ENCODE data around the gene PLOD2. TPM values are rescaled to one million over a fixed set of nuclear protein-coding genes. Genes with fewer than 3 reads are reported as not detected.

Gene PLOD2
- total RNA-seq, 2 experiments from 2014 or later = 0.65 to 2.0 TPM

DNA sequence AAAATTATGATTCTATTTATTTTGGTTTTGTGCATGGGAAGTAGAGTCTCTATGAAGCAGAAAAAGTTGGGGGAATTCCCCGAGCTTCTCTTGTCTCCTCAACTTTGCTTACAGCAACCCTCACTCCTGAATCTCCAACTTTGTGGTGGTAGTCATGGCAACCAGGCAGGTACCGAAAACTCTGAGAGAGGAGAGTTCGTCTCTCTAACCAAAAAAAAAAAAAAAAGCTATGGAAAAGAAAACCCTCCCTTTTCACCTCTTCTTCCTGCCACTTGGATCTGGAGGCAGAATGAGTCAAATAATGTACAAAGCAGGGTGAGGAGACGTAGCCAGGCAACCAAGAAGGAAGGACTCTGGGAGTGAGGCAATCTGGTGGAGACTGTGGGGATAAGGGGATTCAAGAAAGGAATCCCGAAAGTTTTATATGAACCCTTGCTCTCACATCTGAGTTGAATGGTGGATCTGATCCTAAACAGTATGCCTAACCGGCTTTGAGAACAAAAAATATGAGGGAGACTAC, 108.1 kb downstream of the PLOD2 start:
- DNase-seq (no peak), ATAC-seq (no peak)
- no peaks in the 10 kb centered on the region for H3K9me3 Mint-ChIP-seq
- no peak overlapping the region for H3K27ac Mint-ChIP-seq
- no peaks in the 10 kb centered on the region for H3K4me1 Mint-ChIP-seq (ENCODE audit: low read depth)
- no peaks in the 10 kb centered on the region for H3K36me3 Mint-ChIP-seq (ENCODE audit: low read depth)
- CTCF ChIA-PET = no interaction called here
- TF ChIP-seq, protein P1, sequence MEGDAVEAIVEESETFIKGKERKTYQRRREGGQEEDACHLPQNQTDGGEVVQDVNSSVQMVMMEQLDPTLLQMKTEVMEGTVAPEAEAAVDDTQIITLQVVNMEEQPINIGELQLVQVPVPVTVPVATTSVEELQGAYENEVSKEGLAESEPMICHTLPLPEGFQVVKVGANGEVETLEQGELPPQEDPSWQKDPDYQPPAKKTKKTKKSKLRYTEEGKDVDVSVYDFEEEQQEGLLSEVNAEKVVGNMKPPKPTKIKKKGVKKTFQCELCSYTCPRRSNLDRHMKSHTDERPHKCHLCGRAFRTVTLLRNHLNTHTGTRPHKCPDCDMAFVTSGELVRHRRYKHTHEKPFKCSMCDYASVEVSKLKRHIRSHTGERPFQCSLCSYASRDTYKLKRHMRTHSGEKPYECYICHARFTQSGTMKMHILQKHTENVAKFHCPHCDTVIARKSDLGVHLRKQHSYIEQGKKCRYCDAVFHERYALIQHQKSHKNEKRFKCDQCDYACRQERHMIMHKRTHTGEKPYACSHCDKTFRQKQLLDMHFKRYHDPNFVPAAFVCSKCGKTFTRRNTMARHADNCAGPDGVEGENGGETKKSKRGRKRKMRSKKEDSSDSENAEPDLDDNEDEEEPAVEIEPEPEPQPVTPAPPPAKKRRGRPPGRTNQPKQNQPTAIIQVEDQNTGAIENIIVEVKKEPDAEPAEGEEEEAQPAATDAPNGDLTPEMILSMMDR (IDR thresholded peaks at IDR 0.05) = no peak
- H3K4me3 Mint-ChIP-seq = no peak overlapping the region
- POLR2A ChIA-PET = no interaction called here
- intact Hi-C loops (cut with micrococcal nuclease) = no loop called here
- H3K27me3 Mint-ChIP-seq = no peaks in the 10 kb centered on the region

DNA sequence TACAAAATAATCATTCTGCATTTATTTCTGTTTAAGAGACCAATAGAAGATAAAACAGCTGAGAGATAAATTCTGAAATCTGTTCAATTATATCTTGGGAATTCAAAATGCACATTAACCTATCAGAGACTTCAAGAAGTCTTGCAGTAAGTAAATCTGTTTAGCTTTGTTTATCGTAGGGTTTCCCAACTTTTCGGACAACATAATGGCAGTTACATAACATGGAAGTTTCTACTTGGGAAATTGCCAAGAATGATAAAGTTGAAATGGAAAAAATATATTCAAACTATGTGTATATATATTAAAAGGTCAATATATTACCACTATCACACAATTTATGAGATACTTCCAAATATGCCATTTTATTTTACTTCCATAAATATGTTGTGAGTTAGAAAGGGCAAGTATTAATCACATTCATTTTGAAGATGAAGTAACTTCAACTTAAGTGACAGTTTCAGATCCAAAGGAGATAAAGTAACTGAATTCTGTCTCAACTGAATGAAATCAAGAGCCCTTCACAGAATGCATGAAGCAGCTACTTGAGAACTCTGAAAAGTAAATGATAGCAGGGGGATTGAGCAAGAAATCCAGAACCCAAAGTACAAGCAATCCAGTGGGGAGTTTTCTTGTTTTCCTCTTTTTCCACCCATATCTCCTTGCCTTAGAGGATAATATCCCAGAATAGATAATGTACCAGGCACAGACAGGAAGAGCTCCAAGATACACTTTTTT, 108.8 kb downstream of the PLOD2 start:
- POLR2A ChIA-PET = no interaction called here
- Mint-ChIP-seq H3K27ac (no peak overlapping the region), H3K4me1 (ENCODE audit: low read depth) (no peaks in the 10 kb centered on the region), H3K4me3 (no peak overlapping the region), H3K36me3 (ENCODE audit: low read depth) (no peaks in the 10 kb centered on the region), H3K27me3 (no peaks in the 10 kb centered on the region), H3K9me3 (no peaks in the 10 kb centered on the region)
- TF ChIP-seq, protein P1 (IDR thresholded peaks at IDR 0.05) = no peak
- DNase-seq = no peak
- no peak for ATAC-seq
- intact Hi-C loops (cut with micrococcal nuclease) = no loop called here
- CTCF ChIA-PET = interaction anchor here (0.6 kb wide), 1 partner anchor 168 kb away, joined by 3 read pairs; no protein-coding TSS in a partner anchor

DNA sequence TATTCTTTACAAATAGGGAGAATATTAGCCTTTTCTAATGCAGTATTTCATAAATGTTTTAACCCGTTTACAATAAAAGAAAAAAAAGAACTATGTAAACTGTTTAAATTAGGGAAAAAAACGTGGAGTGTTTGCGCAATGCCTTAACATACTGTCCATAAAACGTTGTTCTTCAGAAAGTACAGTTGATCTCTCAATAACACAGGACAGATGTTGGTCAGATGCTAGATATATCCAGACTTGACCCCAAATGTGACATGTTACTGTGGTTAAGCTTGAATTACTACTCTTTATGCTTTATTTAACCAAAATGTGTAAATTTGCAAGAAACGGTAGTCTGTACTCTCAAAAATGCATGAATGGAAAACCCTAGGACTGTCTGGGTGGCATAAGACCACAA, 110.3 kb downstream of the PLOD2 start:
- no peak for ATAC-seq
- H3K9me3 Mint-ChIP-seq = no peaks in the 10 kb centered on the region
- H3K36me3 Mint-ChIP-seq (ENCODE audit: low read depth) = no peaks in the 10 kb centered on the region
- no peak overlapping the region for H3K27ac Mint-ChIP-seq
- TF ChIP-seq, protein P1 (IDR thresholded peaks at IDR 0.05) = no peak
- POLR2A ChIA-PET = no interaction called here
- H3K4me3 Mint-ChIP-seq = no peak overlapping the region
- intact Hi-C loops (cut with micrococcal nuclease) = no loop called here
- CTCF ChIA-PET = no interaction called here
- DNase-seq = no peak
- H3K27me3 Mint-ChIP-seq = no peaks in the 10 kb centered on the region
- no peaks in the 10 kb centered on the region for H3K4me1 Mint-ChIP-seq (ENCODE audit: low read depth)

DNA sequence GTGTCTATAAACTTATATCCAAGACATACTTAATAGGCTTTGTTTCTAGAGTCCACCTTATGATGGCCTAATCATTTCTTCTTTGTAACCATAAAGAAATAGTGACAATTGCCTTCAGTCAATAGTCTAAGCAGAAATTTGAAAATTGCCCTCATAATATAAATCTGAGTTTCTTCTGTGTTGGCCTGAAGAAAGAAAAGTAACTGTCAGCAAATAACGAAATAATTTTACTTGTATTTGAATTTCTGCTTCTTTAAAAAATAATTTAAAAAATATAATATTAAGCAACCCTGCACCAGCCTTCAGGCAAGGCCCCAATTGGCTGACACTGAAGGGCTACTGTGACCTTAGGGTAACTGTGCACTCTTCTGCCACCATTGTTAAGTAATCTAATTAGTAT, 113.5 kb downstream of the PLOD2 start:
- no peaks in the 10 kb centered on the region for H3K4me1 Mint-ChIP-seq (ENCODE audit: low read depth)
- no peak overlapping the region for H3K27ac Mint-ChIP-seq
- H3K9me3 Mint-ChIP-seq = no peaks in the 10 kb centered on the region
- TF ChIP-seq, protein P1 (IDR thresholded peaks at IDR 0.05) = no peak
- ChIA-PET CTCF (no interaction called here), POLR2A (no interaction called here)
- H3K4me3 Mint-ChIP-seq = no peak overlapping the region
- no peak for DNase-seq
- ATAC-seq = no peak
- no peaks in the 10 kb centered on the region for H3K27me3 Mint-ChIP-seq
- intact Hi-C loops (cut with micrococcal nuclease) = no loop called here
- H3K36me3 Mint-ChIP-seq (ENCODE audit: low read depth) = no peaks in the 10 kb centered on the region

DNA sequence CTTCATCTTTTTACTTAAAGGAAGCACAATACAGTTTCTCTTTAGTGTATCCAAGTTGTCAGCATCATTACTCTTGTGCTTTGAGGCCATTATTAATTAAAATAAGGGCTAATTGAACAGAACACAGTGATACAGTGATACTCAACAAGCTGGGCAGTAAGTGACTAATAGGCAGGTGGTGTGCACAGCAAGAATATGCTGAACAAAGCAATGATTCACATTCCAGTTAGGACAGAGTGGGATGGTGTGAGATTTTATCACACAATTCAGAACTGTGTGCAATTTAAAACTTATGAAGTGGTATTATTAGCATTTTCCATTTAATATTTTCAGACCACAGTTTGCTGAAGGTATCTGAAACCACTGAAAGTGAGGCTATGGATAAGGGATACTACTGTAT, 116.9 kb downstream of the PLOD2 start:
- Mint-ChIP-seq H3K4me3 (no peak overlapping the region), H3K27me3 (no peaks in the 10 kb centered on the region), H3K36me3 (ENCODE audit: low read depth) (no peaks in the 10 kb centered on the region), H3K27ac (no peak overlapping the region), H3K4me1 (ENCODE audit: low read depth) (no peaks in the 10 kb centered on the region), H3K9me3 (no peaks in the 10 kb centered on the region)
- intact Hi-C loops (cut with micrococcal nuclease) = no loop called here
- POLR2A ChIA-PET = no interaction called here
- CTCF ChIA-PET = no interaction called here
- no peak for DNase-seq
- TF ChIP-seq, protein P1 (IDR thresholded peaks at IDR 0.05) = no peak
- no peak for ATAC-seq

Data from activated CD8-positive, alpha-beta T cell treated with anti-CD3 and anti-CD28 coated beads for 36 hours (primary cell).